ENCODE data around the gene DDIT3.
"Not testable (repeated sequence)": the region's sequence is repeated elsewhere in the genome, so short reads cannot be mapped to it uniquely, and the experiment has no call there.

DDIT3 gene

GRCh38 chr12:57520053-57520818 is at the start of gene DDIT3:
Gene DDIT3 (minus strand): TSS chr12:57520514. CDS start chr12:57517406, 3,108 bp downstream.
- DNase-seq, result peak; percentile 99 to 100

GRCh38 chr12:57569858-57570257 is 49.5 kb upstream of the DDIT3 start:
- DNase-seq, result no peak

- DNase-seq, result no peak
Observed at GRCh38 chr12:57568838-57569237, 48.5 kb upstream of the DDIT3 start.

- no peak for DNase-seq
Observed at GRCh38 chr12:57564178-57564740, 43.9 kb upstream of the DDIT3 start.

GRCh38 chr12:57563358-57563757 is 43.0 kb upstream of the DDIT3 start:
- no peak for DNase-seq

GRCh38 chr12:57561117-57561516 is 40.8 kb upstream of the DDIT3 start:
- not testable (repeated sequence) for DNase-seq

GRCh38 chr12:57560516-57560915 is 40.2 kb upstream of the DDIT3 start:
- DNase-seq, result no peak

GRCh38 chr12:57558864-57559263 is 38.5 kb upstream of the DDIT3 start:
- DNase-seq, result no peak

GRCh38 chr12:57554897-57555296 is 34.6 kb upstream of the DDIT3 start:
- no peak for DNase-seq

- no peak for DNase-seq
Observed at GRCh38 chr12:57554453-57554852, 34.1 kb upstream of the DDIT3 start.

GRCh38 chr12:57553343-57554202 is 33.3 kb upstream of the DDIT3 start:
- DNase-seq, result no peak

- DNase-seq, result no peak
Observed at GRCh38 chr12:57552835-57553313, 32.6 kb upstream of the DDIT3 start.

GRCh38 chr12:57552306-57552651 is 32.0 kb upstream of the DDIT3 start:
- DNase-seq, result no peak

GRCh38 chr12:57551637-57552305 is 31.5 kb upstream of the DDIT3 start:
- no peak for DNase-seq

- no peak for DNase-seq
Observed at GRCh38 chr12:57550641-57551549, 30.6 kb upstream of the DDIT3 start.

- DNase-seq, result peak; percentile 38 to 39
Observed at GRCh38 chr12:57549909-57550640, 29.8 kb upstream of the DDIT3 start, which contains the start of gene KIF5A. Gene KIF5A (plus strand): TSS chr12:57550044. CDS start chr12:57550272, 228 bp downstream.

- DNase-seq, result no peak
Observed at GRCh38 chr12:57549203-57549908, 29.0 kb upstream of the DDIT3 start.

- DNase-seq, result no peak
Observed at GRCh38 chr12:57548488-57548887, 28.2 kb upstream of the DDIT3 start.

- no peak for DNase-seq
Observed at GRCh38 chr12:57548013-57548315, 27.6 kb upstream of the DDIT3 start.

- DNase-seq, result no peak
Observed at GRCh38 chr12:57547288-57548012, 27.1 kb upstream of the DDIT3 start.

Measured in activated CD4-positive, alpha-beta T cell treated with anti-CD3 and anti-CD28 coated beads for 4 hours (primary cell).